Measurements from ENCODE around the gene ANGPT4. TPM values are rescaled to one million over a fixed set of nuclear protein-coding genes. Genes with fewer than 3 reads are reported as not detected.

The ANGPT4 gene
- total and polyA plus RNA-seq, 2 donors: 0.21 to 2.0 TPM

- Histone ChIP-seq H3K4me3 (ENCODE audit: low read depth, low read length) (no peak overlapping the region), H3K27ac (ENCODE audit: low read depth) (no peak overlapping the region), H3K36me3 (ENCODE audit: insufficient read depth) (no peaks in the 10 kb centered on the region), H3K4me1 (ENCODE audit: insufficient read depth) (no peaks in the 10 kb centered on the region)
- DNase-seq (ENCODE audit: extremely low spot score): no peak
- WGBS: 93% methylated on average over 9 of the region's 9 CpGs
Observed at GRCh38 chr20:925516-925915, 9.4 kb upstream of the ANGPT4 start.

- no peak for DNase-seq (ENCODE audit: extremely low spot score)
- H3K4me1 ChIP-seq (ENCODE audit: insufficient read depth): no peaks in the 10 kb centered on the region
Observed at GRCh38 chr20:924639-925038, 8.5 kb upstream of the ANGPT4 start.

GRCh38 chr20:922781-923180, 6.6 kb upstream of the ANGPT4 start:
- H3K4me3 ChIP-seq (ENCODE audit: low read depth, low read length): no peak overlapping the region
- WGBS: 53% methylated on average over 4 of the region's 4 CpGs
- no peak for DNase-seq (ENCODE audit: extremely low spot score)
- H3K27ac ChIP-seq (ENCODE audit: low read depth): no peak overlapping the region
- no peaks in the 10 kb centered on the region for H3K36me3 ChIP-seq (ENCODE audit: insufficient read depth)
- H3K4me1 ChIP-seq (ENCODE audit: insufficient read depth): no peaks in the 10 kb centered on the region

More at GRCh38 chr20:924639-925038, 8.5 kb upstream of the ANGPT4 start:
- no peak overlapping the region for H3K4me3 ChIP-seq (ENCODE audit: low read depth, low read length)
- H3K27ac ChIP-seq (ENCODE audit: low read depth): no peak overlapping the region
- H3K36me3 ChIP-seq (ENCODE audit: insufficient read depth): no peaks in the 10 kb centered on the region

- Histone ChIP-seq H3K4me1 (ENCODE audit: insufficient read depth) (no peaks in the 10 kb centered on the region), H3K27ac (ENCODE audit: low read depth) (no peak overlapping the region), H3K36me3 (ENCODE audit: insufficient read depth) (no peaks in the 10 kb centered on the region), H3K4me3 (ENCODE audit: low read depth, low read length) (no peak overlapping the region)
- DNase-seq (ENCODE audit: extremely low spot score): no peak
- WGBS: 88% methylated on average over 5 of the region's 5 CpGs
Observed at GRCh38 chr20:921068-921467, 4.9 kb upstream of the ANGPT4 start.

GRCh38 chr20:920311-920710, 4.2 kb upstream of the ANGPT4 start:
- Histone ChIP-seq H3K27ac (ENCODE audit: low read depth) (no peak overlapping the region), H3K4me1 (ENCODE audit: insufficient read depth) (no peaks in the 10 kb centered on the region), H3K4me3 (ENCODE audit: low read depth, low read length) (no peak overlapping the region), H3K36me3 (ENCODE audit: insufficient read depth) (no peaks in the 10 kb centered on the region)
- 88% methylated on average over 4 of the region's 4 CpGs for WGBS
- no peak for DNase-seq (ENCODE audit: extremely low spot score)

GRCh38 chr20:919491-919916, 3.4 kb upstream of the ANGPT4 start:
- 45% methylated on average over 5 of the region's 5 CpGs for WGBS
- DNase-seq (ENCODE audit: extremely low spot score): no peak
- H3K4me3 ChIP-seq (ENCODE audit: low read depth, low read length): no peak overlapping the region
- no peak overlapping the region for H3K27ac ChIP-seq (ENCODE audit: low read depth)
- no peaks in the 10 kb centered on the region for H3K4me1 ChIP-seq (ENCODE audit: insufficient read depth)
- no peaks in the 10 kb centered on the region for H3K36me3 ChIP-seq (ENCODE audit: insufficient read depth)

GRCh38 chr20:917416-917815, 1.3 kb upstream of the ANGPT4 start:
- Histone ChIP-seq H3K4me1 (ENCODE audit: insufficient read depth) (no peaks in the 10 kb centered on the region), H3K27ac (ENCODE audit: low read depth) (no peak overlapping the region), H3K4me3 (ENCODE audit: low read depth, low read length) (no peak overlapping the region), H3K36me3 (ENCODE audit: insufficient read depth) (no peaks in the 10 kb centered on the region)
- DNase-seq (ENCODE audit: extremely low spot score): no peak
- 63% methylated on average over 4 of the region's 4 CpGs for WGBS

- 36% methylated on average over 5 of the region's 5 CpGs for WGBS
- Histone ChIP-seq H3K4me3 (ENCODE audit: low read depth, low read length) (no peak overlapping the region), H3K4me1 (ENCODE audit: insufficient read depth) (no peaks in the 10 kb centered on the region), H3K36me3 (ENCODE audit: insufficient read depth) (no peaks in the 10 kb centered on the region), H3K27ac (ENCODE audit: low read depth) (no peak overlapping the region)
- DNase-seq (ENCODE audit: extremely low spot score): no peak
Observed at GRCh38 chr20:916825-917224, 691 bp upstream of the ANGPT4 start.

GRCh38 chr20:914727-915498, 1.2 kb downstream of the ANGPT4 start:
- 74% methylated on average over 15 of the region's 15 CpGs for WGBS
- H3K4me1 ChIP-seq (ENCODE audit: insufficient read depth): no peaks in the 10 kb centered on the region
- no peak for DNase-seq (ENCODE audit: extremely low spot score)
- no peaks in the 10 kb centered on the region for H3K36me3 ChIP-seq (ENCODE audit: insufficient read depth)
- H3K27ac ChIP-seq (ENCODE audit: low read depth): no peak overlapping the region
- no peak overlapping the region for H3K4me3 ChIP-seq (ENCODE audit: low read depth, low read length)

- Histone ChIP-seq H3K27ac (ENCODE audit: low read depth) (no peak overlapping the region), H3K4me3 (ENCODE audit: low read depth, low read length) (no peak overlapping the region), H3K4me1 (ENCODE audit: insufficient read depth) (no peaks in the 10 kb centered on the region), H3K36me3 (ENCODE audit: insufficient read depth) (no peaks in the 10 kb centered on the region)
- 84% methylated on average over 5 of the region's 5 CpGs for WGBS
- DNase-seq (ENCODE audit: extremely low spot score): no peak
Observed at GRCh38 chr20:913306-913849, 2.8 kb downstream of the ANGPT4 start.

- H3K27ac ChIP-seq (ENCODE audit: low read depth): no peak overlapping the region
- no peak overlapping the region for H3K4me3 ChIP-seq (ENCODE audit: low read depth, low read length)
- WGBS: 49% methylated on average over 5 of the region's 5 CpGs
- H3K36me3 ChIP-seq (ENCODE audit: insufficient read depth): no peaks in the 10 kb centered on the region
- H3K4me1 ChIP-seq (ENCODE audit: insufficient read depth): no peaks in the 10 kb centered on the region
- DNase-seq (ENCODE audit: extremely low spot score): no peak
Observed at GRCh38 chr20:911882-912600, 4.1 kb downstream of the ANGPT4 start.

- no peak for DNase-seq (ENCODE audit: extremely low spot score)
- WGBS: 55% methylated on average over 12 of the region's 12 CpGs
- Histone ChIP-seq H3K36me3 (ENCODE audit: insufficient read depth) (no peaks in the 10 kb centered on the region), H3K4me3 (ENCODE audit: low read depth, low read length) (no peak overlapping the region), H3K4me1 (ENCODE audit: insufficient read depth) (no peaks in the 10 kb centered on the region), H3K27ac (ENCODE audit: low read depth) (no peak overlapping the region)
Observed at GRCh38 chr20:910870-911770, 5.0 kb downstream of the ANGPT4 start.

- Histone ChIP-seq H3K36me3 (ENCODE audit: insufficient read depth) (no peaks in the 10 kb centered on the region), H3K27ac (ENCODE audit: low read depth) (no peak overlapping the region), H3K4me1 (ENCODE audit: insufficient read depth) (no peaks in the 10 kb centered on the region), H3K4me3 (ENCODE audit: low read depth, low read length) (no peak overlapping the region)
- WGBS: 41% methylated on average over 9 of the region's 9 CpGs
- no peak for DNase-seq (ENCODE audit: extremely low spot score)
Observed at GRCh38 chr20:910132-910869, 5.8 kb downstream of the ANGPT4 start.
